ENCODE results near the gene ZNF814. TPM values are rescaled to one million over a fixed set of nuclear protein-coding genes. Genes with fewer than 3 reads are reported as not detected.
"Not testable (repeated sequence)": the region's sequence is repeated elsewhere in the genome, so short reads cannot be mapped to it uniquely, and the experiment has no call there.

The ZNF814 gene
- total RNA-seq, 1 experiment from 2014 or later = 4.9 TPM

DNA sequence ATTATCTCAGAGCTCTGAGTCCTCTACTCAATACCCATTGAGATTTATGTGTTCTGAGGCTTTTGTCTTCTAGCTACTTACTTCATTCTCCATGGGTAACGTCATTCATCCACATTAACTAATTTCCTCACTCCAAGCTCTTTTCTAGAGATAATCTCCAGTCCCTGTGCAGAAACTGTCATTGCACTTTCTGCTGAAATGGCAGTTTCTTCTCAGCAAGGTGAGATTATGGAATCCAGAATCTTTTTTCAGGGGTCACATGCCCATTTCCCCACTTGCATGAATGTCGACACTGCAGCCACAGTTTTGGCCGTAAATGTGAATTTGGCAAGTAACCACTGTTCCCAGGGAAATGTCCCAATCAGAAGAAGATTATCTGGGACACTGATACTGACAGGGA is 26.5 kb downstream of the ZNF814 start:
- not testable (repeated sequence) for DNase-seq (ENCODE audit: low read depth)

DNA sequence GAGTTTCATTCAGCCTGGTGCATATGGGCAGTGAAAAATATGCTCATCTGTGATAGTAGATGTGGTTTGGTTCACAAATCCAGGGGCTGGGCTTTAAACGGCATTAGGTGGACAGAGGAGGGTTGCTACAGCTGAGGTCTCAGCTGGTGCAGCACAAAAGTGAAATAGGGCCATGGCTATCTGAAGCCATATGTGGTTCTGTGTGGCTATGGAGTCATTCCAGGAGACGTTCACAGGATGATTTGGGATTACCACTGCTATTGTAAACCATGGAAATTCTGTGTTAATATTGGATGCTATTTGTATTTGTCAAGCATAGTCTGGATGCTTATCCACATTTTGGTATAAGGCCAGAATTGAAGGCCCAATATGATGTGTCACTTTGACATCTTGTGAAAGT is 34.7 kb downstream of the ZNF814 start:
- not testable (repeated sequence) for DNase-seq (ENCODE audit: low read depth)

DNA sequence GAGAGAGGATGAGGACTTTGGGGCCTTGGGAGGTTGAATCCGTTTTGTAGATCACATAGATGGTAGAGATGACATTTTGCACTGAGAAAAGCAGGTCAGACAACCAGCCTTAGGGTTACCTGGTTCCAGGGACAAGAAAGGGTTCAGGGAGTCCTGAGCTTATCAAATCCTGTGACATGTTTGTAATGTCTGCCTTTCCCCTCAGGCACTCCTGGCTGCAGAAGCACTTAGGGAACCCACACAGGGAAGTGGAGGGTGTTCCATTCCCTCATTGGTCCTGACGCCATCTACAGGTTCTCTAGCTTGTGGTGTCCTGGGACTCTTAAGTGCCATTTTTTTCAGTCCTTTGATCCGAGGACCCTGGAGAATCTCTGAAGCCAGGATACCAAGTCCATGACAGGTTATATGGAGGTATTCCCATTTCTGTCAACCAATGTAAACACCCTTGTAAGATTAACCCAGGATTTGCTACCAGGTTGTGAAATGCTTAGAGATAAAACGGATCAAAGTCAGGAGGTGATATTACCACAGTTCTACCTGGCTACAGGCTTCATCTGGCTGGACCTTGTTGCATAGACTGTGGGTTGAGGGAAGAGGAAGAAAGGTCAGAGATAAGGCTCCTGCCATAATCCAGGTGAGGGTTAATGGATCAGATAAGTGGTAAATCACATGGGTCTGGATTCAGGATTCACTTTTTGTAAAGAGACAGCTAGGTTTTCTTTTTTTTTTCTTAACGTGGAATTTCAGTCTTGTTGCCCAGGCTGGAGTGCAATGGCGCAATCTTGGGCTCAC is 36.8 kb downstream of the ZNF814 start:
- not testable (repeated sequence) for DNase-seq (ENCODE audit: low read depth)

DNA sequence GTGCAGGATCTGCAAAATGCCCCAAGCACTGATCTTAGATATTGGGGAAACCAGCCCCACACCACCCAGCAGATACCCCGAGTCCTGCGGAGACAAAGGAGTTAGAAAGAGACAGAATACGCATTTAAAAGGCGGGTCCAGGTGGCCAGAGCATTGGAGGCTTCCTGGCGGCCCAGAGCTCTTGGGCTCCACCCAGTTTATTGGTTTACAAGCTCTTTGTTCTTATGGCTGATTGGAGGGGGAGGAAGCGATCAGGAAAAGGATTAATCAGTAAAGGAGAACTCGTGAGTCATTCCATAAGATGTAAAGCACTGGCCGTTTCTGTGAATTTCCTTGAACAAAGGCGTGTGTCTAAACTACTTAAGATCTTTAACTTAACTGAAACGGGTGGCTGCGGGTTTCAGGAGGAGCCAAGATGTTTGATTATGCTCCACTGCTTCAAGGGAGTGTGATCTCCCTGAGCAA is 38.3 kb downstream of the ZNF814 start:
- DNase-seq (ENCODE audit: low read depth) = peak; percentile 36

DNA sequence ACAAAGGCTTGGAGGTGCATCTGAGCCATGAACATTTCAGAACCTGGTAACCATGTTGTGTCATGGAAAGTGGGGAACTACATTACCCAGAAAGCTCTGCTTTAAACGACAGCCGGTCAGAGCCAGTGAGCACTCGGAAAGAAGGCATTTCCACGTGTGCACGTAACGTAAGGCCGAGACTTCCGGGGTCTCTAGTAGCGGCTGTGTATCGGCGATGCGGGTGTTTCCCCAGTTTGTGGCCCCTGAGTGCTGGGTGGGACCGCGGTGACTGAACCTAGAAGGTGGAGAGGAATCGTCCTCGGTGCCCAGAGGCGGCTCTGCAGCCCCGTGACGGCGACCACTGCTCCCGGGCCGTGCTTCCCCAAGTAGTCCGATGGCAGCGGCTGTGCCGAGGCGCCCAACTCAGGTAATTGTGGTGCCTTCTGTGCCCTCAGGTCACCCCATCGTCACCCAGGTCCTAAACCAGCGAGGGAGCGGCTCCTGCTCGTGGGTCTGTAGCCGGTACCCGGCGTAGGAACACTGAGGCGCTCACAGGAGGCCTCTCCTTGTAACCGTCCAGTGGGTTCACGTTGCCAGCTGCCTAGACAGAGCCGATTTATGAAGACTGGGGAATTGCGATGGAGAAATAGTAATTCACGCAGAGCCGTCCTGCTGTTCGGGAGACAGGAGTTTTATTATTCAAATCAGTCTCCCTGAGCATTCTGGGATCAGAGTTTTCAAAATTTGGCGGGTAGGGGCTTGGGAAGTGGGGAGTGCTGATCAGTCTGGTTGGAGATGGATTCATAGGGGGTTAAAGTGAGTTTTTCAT is 39.0 kb downstream of the ZNF814 start, which contains the start of gene ZNF587:
Gene ZNF587 (plus strand): TSS at position 194 of the 808 bp plus-strand sequence. CDS start 180 bp downstream, at position 374.
- DNase-seq (ENCODE audit: low read depth) = peak; percentile 85

DNA sequence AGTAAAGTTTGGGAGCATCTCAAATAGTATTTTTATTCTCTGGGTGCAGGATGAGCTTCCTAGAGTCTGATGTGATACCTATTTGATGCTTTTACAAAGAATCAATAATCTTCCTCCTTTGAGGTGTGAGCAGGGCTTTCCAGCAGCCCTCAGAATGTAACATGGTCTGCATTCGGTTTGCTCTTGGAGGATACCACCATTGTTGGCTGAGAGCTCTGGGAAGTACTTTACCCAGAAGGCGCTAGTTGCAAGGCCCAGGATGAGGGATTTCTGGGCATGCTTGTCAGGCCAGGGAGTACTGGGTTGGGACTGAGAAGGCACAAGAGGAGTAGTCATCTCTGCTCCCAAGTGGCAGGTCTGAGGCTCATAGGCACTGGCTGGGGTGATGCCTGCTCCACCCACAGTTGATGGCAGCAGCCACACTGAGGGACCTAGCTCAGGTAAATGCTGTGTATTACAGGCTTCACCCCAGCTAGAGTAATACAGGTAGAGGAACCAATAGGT is 39.6 kb downstream of the ZNF814 start:
- not testable (repeated sequence) for DNase-seq (ENCODE audit: low read depth)

DNA sequence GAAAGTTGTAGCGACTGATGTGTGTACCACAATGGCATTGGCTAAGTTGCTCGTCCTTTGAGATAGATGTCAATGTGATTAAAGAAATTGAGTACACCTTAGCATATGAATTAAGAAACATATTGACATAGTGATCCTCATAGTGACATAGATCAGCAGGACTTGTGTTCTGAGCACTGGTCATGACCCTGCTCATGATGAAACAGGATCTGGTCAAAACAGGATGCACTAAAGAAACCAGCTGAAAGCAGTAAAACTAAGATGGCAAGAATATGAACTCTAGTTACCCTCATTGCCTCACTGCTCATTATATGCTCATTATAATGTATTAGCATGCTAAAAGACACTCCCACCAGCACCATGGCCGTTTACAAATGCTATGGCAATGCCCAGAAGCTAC is 41.7 kb downstream of the ZNF814 start:
- peak; percentile 19 for DNase-seq (ENCODE audit: low read depth)

DNA sequence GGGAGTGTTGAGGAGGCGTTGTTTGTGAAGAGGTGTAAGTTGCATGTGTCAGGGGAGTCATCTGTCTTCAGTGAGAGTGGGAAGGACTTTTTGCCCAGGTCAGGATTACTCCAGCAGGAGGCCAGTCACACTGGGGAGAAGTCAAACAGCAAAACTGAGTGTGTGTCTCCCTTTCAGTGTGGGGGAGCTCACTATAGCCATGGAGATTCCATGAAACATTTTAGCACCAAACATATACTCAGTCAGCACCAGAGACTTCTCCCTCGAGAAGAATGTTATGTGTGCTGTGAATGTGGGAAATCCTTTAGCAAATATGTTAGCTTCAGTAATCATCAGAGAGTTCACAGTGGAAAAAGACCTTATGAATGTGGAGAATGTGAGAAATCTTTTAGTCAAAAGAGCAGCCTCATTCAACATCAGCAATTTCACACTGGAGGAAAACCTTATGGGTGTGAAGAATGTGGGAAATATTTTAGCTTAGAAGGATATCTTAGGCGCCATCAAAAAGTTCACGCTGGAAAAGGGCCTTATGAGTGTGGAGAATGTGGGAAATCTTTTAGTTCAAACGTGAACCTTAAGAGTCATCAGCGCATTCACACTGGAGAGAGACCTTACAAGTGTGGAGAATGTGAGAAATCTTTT is 47.6 kb downstream of the ZNF814 start:
- no peak for DNase-seq (ENCODE audit: low read depth)

DNA sequence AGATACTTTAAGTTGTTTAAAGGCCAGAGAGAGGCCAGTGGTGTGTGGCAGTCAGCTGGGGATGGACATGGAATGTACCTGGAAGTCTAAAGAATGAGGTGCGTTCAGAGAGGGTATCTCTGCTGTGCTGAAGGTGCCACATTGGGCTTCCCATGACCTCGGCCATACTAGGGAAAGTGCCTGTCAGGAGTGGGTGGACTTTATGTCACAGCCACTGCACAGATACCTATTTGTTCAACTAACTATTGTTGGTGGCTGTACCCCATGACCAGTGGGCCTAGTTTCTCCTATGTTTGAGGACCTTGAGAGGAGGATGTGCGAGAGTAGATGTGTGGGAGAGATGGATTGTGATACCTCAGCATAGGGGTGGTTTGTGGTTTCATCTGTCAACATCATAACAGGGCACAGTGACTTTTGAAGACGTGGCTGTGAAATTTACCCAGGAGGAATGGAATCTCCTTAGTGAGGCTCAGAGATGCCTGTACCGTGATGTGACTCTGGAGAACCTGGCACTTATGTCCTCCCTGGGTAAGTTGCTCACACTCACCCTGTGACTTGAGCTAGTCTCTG is 50.1 kb downstream of the ZNF814 start:
- DNase-seq (ENCODE audit: low read depth) = not testable (repeated sequence)

DNA sequence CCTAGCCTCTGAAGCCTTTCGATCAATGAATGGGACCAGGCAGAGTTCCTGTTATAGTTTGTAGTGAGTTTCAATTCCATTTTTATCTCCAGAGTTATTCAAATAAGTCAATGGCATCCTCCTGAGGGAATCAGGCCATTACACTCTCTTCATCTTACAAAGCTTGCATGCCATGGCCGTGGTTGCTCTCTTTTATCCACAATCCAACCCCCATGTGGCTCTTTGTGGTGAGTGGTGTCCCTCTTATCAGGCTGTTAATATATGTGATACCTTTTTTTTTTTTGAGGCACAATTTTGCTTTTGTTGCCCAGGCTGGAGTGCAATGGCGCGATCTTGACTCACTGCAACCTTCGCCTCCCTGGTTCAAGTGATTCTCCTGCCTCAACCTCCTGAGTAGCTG is 51.8 kb downstream of the ZNF814 start:
- not testable (repeated sequence) for DNase-seq (ENCODE audit: low read depth)

DNA sequence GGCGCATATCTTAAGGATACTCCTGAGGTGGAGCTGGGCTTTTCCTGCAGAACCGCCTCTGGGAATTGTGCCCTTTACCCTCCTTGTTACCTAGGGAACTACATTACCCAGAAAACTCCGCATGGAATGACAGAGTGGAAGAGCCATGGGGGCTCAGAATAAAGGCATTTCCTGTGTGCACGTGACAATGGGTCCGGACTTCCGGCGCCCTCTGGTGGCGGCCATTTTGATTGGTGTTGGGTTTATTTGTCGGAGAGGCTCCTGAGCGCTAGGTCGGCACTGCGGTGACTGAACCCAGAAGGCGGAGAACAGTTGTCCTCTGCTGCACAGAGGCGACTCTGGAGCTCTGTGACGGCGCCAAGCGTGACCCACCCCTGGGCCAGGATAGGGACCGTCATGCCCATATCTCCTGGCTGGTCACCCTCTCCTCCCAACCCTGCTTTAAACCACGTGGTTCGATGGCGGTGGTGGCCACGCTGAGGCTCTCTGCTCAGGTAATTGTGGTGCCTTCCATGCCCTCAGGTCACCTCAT is 58.7 kb downstream of the ZNF814 start, which contains the start of gene ZNF587B:
Gene ZNF587B (plus strand): TSS at position 229 of the 532 bp plus-strand sequence. CDS start 230 bp downstream, at position 459.
- peak; percentile 29 for DNase-seq (ENCODE audit: low read depth)

DNA sequence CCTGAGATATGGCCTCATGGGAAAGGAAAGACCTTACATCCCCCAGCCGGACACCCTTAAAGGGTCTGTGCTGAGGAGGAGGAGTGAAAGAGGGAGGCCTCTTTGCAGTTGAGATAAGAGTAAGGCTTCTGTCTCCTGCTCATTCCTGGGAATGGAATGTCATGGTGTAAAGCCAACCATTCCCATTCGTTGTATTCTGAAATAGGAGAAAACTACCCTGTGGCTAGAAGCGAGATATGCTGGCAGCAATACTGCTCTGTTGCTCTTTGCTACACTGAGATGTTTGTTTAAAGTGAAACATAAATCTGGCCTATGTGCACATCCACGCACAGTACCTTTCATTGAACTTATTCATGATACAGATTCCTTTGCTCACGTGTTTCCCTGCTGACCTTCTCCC is 59.5 kb downstream of the ZNF814 start:
- DNase-seq (ENCODE audit: low read depth) = no peak

DNA sequence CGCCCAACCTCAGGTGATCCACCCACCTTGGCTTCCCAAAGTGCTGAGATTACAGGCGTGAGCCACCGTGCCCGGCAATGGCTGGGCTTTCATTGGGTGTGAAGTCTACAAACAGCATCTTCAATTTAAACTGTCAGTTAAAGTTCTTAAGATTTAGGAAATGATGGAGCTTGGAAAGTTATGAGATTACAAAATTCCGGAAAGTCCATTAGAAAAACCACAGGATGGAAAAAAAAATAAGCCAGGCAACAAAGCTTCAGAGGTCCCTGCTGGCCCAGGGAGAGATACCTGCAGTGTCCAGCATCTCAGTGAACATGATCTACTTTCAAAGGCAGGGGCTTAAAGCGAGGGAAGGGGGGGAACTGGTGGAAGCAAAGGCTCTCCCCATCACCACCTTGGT is 63.3 kb downstream of the ZNF814 start:
- DNase-seq (ENCODE audit: low read depth) = no peak

DNA sequence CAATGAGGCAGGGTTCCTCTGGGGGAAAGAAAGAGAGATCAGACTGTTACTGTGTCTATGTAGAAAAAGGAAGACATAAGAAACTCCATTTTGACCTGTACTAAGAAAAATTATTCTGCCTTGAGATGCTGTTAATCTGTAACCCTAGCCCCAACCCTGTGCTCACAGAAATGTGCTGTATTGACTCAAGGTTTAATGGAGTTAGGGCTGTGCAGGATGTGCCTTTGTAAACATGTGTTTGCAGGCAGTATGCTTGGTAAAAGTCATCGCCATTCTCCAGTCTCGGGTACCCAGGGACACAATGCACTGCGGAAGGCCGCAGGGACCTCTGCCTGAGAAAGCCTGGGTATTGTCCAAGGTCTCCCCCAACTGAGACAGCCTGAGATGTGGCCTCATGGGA is 65.2 kb downstream of the ZNF814 start:
- not testable (repeated sequence) for DNase-seq (ENCODE audit: low read depth)

DNA sequence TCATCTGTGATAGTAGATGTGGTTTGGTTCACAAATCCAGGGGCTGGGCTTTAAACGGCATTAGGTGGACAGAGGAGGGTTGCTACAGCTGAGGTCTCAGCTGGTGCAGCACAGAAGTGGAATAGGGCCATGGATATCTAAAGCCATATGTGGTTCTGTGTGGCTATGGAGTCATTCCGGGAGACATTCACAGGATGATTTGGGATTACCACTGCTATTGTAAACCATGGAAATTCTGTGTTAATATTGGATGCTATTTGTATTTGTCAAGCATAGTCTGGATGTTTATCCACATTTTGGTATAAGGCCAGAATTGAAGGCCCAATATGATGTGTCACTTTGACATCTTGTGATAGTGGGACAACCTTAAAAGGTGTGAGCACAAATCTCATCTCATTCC is 65.7 kb downstream of the ZNF814 start:
- DNase-seq (ENCODE audit: low read depth) = not testable (repeated sequence)

DNA sequence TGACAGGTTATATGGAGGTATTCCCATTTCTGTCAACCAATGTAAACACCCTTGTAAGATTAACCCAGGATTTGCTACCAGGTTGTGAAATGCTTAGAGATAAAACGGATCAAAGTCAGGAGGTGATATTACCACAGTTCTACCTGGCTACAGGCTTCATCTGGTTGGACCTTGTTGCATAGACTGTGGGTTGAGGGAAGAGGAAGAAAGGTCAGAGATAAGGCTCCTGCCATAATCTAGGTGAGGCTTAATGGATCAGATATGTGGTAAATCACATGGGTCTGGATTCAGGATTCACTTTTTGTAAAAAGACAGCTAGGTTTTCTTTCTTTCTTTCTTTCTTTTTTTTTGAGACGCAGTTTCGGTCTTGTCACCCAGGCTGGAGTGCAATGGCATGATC is 67.3 kb downstream of the ZNF814 start:
- DNase-seq (ENCODE audit: low read depth) = not testable (repeated sequence)

DNA sequence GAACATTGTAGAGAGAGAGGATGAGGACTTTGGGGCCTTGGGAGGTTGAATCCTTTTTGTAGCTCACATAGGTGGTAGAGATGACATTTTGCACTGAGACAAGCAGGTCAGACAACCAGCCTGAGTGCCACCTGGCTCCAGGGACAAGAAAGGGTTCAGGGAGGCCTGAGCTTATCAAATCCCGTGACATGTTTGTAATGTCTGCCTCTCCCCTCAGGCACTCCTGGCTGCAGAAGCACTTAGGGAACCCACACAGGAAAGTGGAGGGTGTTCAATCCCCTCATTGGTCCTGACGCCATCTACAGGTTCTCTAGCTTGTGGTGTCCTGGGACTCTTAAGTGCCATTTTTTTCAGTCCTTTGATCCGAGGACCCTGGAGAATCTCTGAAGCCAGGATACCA is 67.7 kb downstream of the ZNF814 start:
- not testable (repeated sequence) for DNase-seq (ENCODE audit: low read depth)

DNA sequence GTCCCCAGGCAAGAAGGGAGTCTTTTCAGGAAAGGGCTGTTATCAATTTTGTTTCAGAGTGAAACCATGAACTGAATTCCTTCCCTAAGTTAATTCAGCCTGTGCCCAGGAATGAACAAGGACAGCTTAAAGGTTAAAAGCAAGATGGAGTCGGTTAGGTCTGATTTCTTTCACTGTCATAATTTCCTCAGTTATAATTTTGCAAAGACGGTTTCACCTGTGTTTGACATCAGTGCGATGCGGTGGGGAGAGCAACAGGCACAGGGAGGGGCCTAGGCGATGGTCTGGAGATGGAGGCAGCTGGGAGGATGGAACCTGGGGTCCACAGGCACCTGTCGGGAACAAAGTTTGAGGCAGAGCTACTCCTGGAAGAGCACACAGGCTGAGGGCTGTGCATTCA is 68.2 kb downstream of the ZNF814 start:
- DNase-seq (ENCODE audit: low read depth) = no peak

DNA sequence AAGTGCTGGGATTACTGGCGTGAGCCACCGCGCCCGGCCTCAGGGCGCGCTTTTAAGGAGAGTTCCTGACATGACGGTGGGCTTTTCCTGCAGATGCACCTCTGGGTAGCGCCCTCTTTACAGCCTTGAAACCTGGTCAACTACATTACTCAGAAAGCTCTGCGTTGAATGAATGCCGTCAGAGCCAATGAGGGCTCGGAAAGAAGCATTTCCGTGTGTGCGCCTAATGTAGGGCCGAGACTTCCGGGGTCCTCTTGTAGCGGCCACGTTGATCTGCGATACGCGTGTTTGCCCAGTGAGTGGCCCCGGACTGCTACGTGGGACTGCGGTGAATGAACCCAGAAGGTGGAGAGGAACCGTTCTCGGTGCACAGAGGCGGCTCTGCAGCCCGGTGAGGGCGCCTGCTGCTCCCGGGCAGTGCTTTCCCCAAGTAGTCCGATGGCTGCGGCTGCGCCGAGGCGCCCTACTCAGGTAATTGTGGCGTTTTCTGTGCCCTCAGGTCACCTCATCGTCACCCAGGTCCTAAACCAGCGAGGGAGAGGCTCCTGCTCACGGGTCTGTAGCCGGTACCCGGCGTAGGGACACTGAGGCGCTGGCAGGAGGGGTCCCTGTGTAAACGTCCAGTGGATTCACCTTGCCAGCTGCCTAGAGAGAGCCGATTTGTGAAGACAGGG is 69.2 kb downstream of the ZNF814 start:
- peak; percentile 92 for DNase-seq (ENCODE audit: low read depth)

DNA sequence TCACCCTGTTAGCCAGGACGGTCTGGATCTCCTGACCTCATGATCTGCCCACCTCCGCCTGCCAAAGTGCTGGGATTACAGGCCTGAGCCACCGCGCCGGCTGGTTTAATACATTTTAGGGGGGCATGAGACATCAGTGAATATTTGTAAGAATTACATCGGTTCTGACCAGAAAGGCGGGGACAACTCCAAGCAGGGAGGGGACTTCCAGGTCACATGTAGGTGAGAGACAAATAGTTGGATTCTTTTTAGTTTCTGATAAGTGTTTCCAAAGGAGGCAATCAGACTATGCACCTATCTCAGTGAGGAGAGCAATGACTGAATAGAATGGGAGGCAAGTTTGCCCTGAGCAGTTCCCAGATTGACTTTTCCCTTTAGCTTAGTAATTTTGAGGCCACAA is 70.5 kb downstream of the ZNF814 start:
- no peak for DNase-seq (ENCODE audit: low read depth)

All from LHCN-M2 (cell line).